HCEC 1CT (cell line): Measurements from ENCODE around the gene PPP1R37.

Experiments used
- DNase-seq: peaks from one replicate; pipeline ENCODE4 v3.0.0-alpha.2; 2017

The PPP1R37 gene

GRCh38 chr19:45140533-45140932 is 47.6 kb downstream of the PPP1R37 start:
- DNase-seq = no peak

GRCh38 chr19:45141203-45141900 is 48.4 kb downstream of the PPP1R37 start:
- no peak for DNase-seq

- no peak for DNase-seq
These were observed 49.2 kb downstream of the PPP1R37 start for GRCh38 chr19:45142016-45142725.

GRCh38 chr19:45142726-45143110 is 49.7 kb downstream of the PPP1R37 start:
- DNase-seq = no peak

GRCh38 chr19:45144431-45145269 is 51.7 kb downstream of the PPP1R37 start:
- no peak for DNase-seq

GRCh38 chr19:45145270-45146189 is 52.6 kb downstream of the PPP1R37 start:
- no peak for DNase-seq

GRCh38 chr19:45146251-45146650 is 53.3 kb downstream of the PPP1R37 start:
- no peak for DNase-seq

GRCh38 chr19:45146741-45147205 is 53.8 kb downstream of the PPP1R37 start:
- no peak for DNase-seq

- DNase-seq = no peak
These were observed 55.1 kb downstream of the PPP1R37 start for GRCh38 chr19:45147835-45148676.

- no peak for DNase-seq
These were observed 56.1 kb downstream of the PPP1R37 start for GRCh38 chr19:45149129-45149528.

GRCh38 chr19:45150180-45150579 is 57.2 kb downstream of the PPP1R37 start:
- DNase-seq = no peak

GRCh38 chr19:45150751-45151281 is 57.8 kb downstream of the PPP1R37 start:
- no peak for DNase-seq

- no peak for DNase-seq
These were observed 58.3 kb downstream of the PPP1R37 start for GRCh38 chr19:45151320-45151719.

GRCh38 chr19:45151821-45152503 is 59.0 kb downstream of the PPP1R37 start:
- no peak for DNase-seq

GRCh38 chr19:45152504-45153338 is 59.7 kb downstream of the PPP1R37 start:
- no peak for DNase-seq

- no peak for DNase-seq
These were observed 60.5 kb downstream of the PPP1R37 start for GRCh38 chr19:45153339-45154063.

GRCh38 chr19:45154064-45154827 is 61.3 kb downstream of the PPP1R37 start:
- peak; percentile 83 for DNase-seq

- no peak for DNase-seq
These were observed 63.1 kb downstream of the PPP1R37 start for GRCh38 chr19:45156011-45156630.
